Skeletal muscle tissue (tissue), 4 donors: Measurements from ENCODE around the gene RASD2. TPM values are rescaled to one million over a fixed set of nuclear protein-coding genes. Genes with fewer than 3 reads are reported as not detected.

Experiments
- H3K27ac ChIP-seq: one replicate; pipeline ENCODE4 v1.7.0; 2013; ENCODE audit warnings: mild to moderate bottlenecking, low read depth, low read length, inconsistent platforms
- H3K27me3 ChIP-seq, 3 donors: one replicate each; pipeline ENCODE4 v1.7.0; 2013; ENCODE audit warnings: low read length in 3 of 3; ENCODE audit not compliant: control insufficient read depth in 3 of 3, insufficient read depth in 3 of 3
- H3K36me3 ChIP-seq, 3 donors: one replicate each; pipeline ENCODE4 v1.7.0; 2013; ENCODE audit warnings: low read length in 3 of 3; ENCODE audit not compliant: control insufficient read depth in 3 of 3, insufficient read depth in 3 of 3
- H3K4me1 ChIP-seq, 3 donors: one replicate each; pipeline ENCODE4 v1.7.0; 2013; ENCODE audit warnings: low read length in 3 of 3, mild to moderate bottlenecking in 3 of 3; ENCODE audit not compliant: control insufficient read depth in 3 of 3, insufficient read depth in 3 of 3
- H3K4me3 ChIP-seq, 3 donors: one replicate each; pipeline ENCODE4 v1.7.0; 2013; ENCODE audit warnings: low read length in 3 of 3
- H3K9ac ChIP-seq, 3 donors: one replicate each; pipeline ENCODE4 v1.7.0; 2013; ENCODE audit warnings: low read length in 3 of 3, mild to moderate bottlenecking in 3 of 3, moderate library complexity in 2 of 3, low read depth in 1 of 3
- H3K9me3 ChIP-seq, 3 donors: one replicate each; pipeline ENCODE4 v1.7.0; 2013; ENCODE audit warnings: low read length in 3 of 3; ENCODE audit not compliant: control insufficient read depth in 3 of 3
- total RNA-seq: library from RNA; depleted of rRNA; stranded (reverse); fragments of >200 nt; gene quantifications from one replicate; pipeline ENCODE4 v1.2.3, GENCODE V29; 2014
- donor health status: Osteomylitis.

RASD2 gene
- total RNA-seq, 1 donor from 2014 or later = 1.0 TPM

- H3K4me1 ChIP-seq = peaks cover 0 to 8% (median 0%) of the 10 kb centered on the region in 3 donors
- peaks cover 0 to 2% (median 0%) of the 10 kb centered on the region in 3 donors for H3K9me3 ChIP-seq
- H3K9ac ChIP-seq = no peak overlapping the region
- H3K4me3 ChIP-seq = no peak overlapping the region
- H3K27ac ChIP-seq = peak overlapping the region; percentile 21
- H3K27me3 ChIP-seq = peaks cover 0 to 6% (median 5%) of the 10 kb centered on the region in 3 donors
- no peaks in the 10 kb centered on the region for H3K36me3 ChIP-seq
Observed at GRCh38 chr22:35526333-35526979, 14.2 kb upstream of the RASD2 start.

- Histone ChIP-seq H3K4me1 (peaks cover 0 to 6% (median 0%) of the 10 kb centered on the region in 3 donors), H3K36me3 (no peaks in the 10 kb centered on the region), H3K9me3 (peaks cover 0 to 2% (median 0%) of the 10 kb centered on the region in 3 donors), H3K9ac (no peak overlapping the region), H3K4me3 (no peak overlapping the region), H3K27me3 (no peaks in the 10 kb centered on the region), H3K27ac (no peak overlapping the region)
Observed at GRCh38 chr22:35528927-35529326, 11.7 kb upstream of the RASD2 start.

- peaks cover 0 to 2% (median 0%) of the 10 kb centered on the region in 3 donors for H3K9me3 ChIP-seq
- no peak overlapping the region for H3K9ac ChIP-seq
- H3K27me3 ChIP-seq = no peaks in the 10 kb centered on the region
Observed at GRCh38 chr22:35530700-35531099, 9.9 kb upstream of the RASD2 start.

GRCh38 chr22:35531202-35531601 lies 9.4 kb upstream of the RASD2 start:
- Histone ChIP-seq H3K4me1 (peaks cover 0 to 11% (median 7%) of the 10 kb centered on the region in 3 donors), H3K27me3 (no peaks in the 10 kb centered on the region), H3K36me3 (no peaks in the 10 kb centered on the region), H3K9ac (no peak overlapping the region), H3K4me3 (no peak overlapping the region), H3K9me3 (peaks cover 0 to 2% (median 0%) of the 10 kb centered on the region in 3 donors), H3K27ac (no peak overlapping the region)

More at GRCh38 chr22:35530700-35531099, 9.9 kb upstream of the RASD2 start:
- Histone ChIP-seq H3K27ac (no peak overlapping the region), H3K4me1 (peaks cover 0 to 7% (median 3%) of the 10 kb centered on the region in 3 donors), H3K36me3 (no peaks in the 10 kb centered on the region), H3K4me3 (no peak overlapping the region)

GRCh38 chr22:35531676-35532075 lies 9.0 kb upstream of the RASD2 start:
- no peak overlapping the region for H3K27ac ChIP-seq
- H3K9me3 ChIP-seq = peaks cover 0 to 2% (median 0%) of the 10 kb centered on the region in 3 donors
- no peaks in the 10 kb centered on the region for H3K27me3 ChIP-seq
- peaks cover 0 to 10% (median 9%) of the 10 kb centered on the region in 3 donors for H3K4me1 ChIP-seq
- no peak overlapping the region for H3K9ac ChIP-seq
- H3K4me3 ChIP-seq = no peak overlapping the region
- H3K36me3 ChIP-seq = no peaks in the 10 kb centered on the region

GRCh38 chr22:35533365-35534029 lies 7.1 kb upstream of the RASD2 start:
- Histone ChIP-seq H3K4me1 (peaks cover 0 to 10% (median 9%) of the 10 kb centered on the region in 3 donors), H3K27me3 (peaks cover 0 to under 1% (median 0%) of the 10 kb centered on the region in 3 donors), H3K9me3 (peaks cover 0 to 2% (median 0%) of the 10 kb centered on the region in 3 donors), H3K27ac (no peak overlapping the region), H3K9ac (no peak overlapping the region), H3K36me3 (no peaks in the 10 kb centered on the region), H3K4me3 (no peak overlapping the region)

GRCh38 chr22:35534091-35534490 lies 6.5 kb upstream of the RASD2 start:
- Histone ChIP-seq H3K9ac (no peak overlapping the region), H3K36me3 (no peaks in the 10 kb centered on the region), H3K9me3 (peaks cover 0 to under 1% (median 0%) of the 10 kb centered on the region in 3 donors), H3K27me3 (peaks cover 0 to 4% (median 0%) of the 10 kb centered on the region in 3 donors), H3K4me1 (peaks cover 0 to 16% (median 10%) of the 10 kb centered on the region in 3 donors), H3K4me3 (no peak overlapping the region), H3K27ac (no peak overlapping the region)

- peaks cover 19 to 42% (median 30%) of the 10 kb centered on the region in 3 donors for H3K4me1 ChIP-seq
- no peaks in the 10 kb centered on the region for H3K36me3 ChIP-seq
- no peak overlapping the region for H3K9ac ChIP-seq
- H3K4me3 ChIP-seq = no peak overlapping the region
- H3K9me3 ChIP-seq = no peaks in the 10 kb centered on the region
- H3K27ac ChIP-seq = no peak overlapping the region
- peaks cover 0 to 8% (median 4%) of the 10 kb centered on the region in 3 donors for H3K27me3 ChIP-seq
Observed at GRCh38 chr22:35537232-35537631, 3.4 kb upstream of the RASD2 start.

- peak overlapping the region in 1 of 3 donors; percentile 86 for H3K9ac ChIP-seq
- peaks cover 19 to 49% (median 38%) of the 10 kb centered on the region in 3 donors for H3K4me1 ChIP-seq
- H3K27ac ChIP-seq = peak overlapping the region; percentile 87
Observed at GRCh38 chr22:35538801-35539321, 1.8 kb upstream of the RASD2 start.

More at GRCh38 chr22:35538801-35539321, 1.8 kb upstream of the RASD2 start:
- Histone ChIP-seq H3K4me3 (peak overlapping the region in 1 of 3 donors; percentile 1), H3K9me3 (no peaks in the 10 kb centered on the region), H3K36me3 (peaks cover 0 to 2% (median 0%) of the 10 kb centered on the region in 3 donors), H3K27me3 (peaks cover 0 to 8% (median 8%) of the 10 kb centered on the region in 3 donors)
